ENCODE data around the gene PDZD2.

The PDZD2 gene

DNA sequence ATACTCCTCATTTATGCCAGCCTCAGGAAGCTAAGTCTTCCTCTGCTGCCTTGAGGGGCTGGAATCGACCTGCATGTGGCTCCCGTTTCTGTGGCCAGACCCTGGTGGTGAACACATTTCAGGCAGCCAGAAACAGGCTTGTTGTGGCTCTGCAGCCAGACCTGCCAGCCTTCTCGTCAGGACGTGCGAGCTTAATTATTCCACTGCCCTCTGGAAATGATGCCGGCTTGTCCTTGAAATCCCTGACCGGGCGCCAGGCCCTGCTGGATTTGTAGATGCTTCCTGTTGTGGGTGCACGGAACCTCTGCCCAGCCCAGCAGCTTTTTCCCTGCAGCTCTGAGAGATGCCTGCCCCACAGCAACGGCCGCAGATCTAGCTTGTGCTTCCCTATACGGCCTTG, 41.6 kb downstream of the PDZD2 start:
- Histone ChIP-seq H3K4me1 (ENCODE audit: insufficient read depth, low read length, poor library complexity, severe bottlenecking) (no peaks in the 10 kb centered on the region), H3K4me3 (ENCODE audit: low read length, poor library complexity, severe bottlenecking) (no peak overlapping the region), H4K20me1 (ENCODE audit: insufficient read depth, low read length, poor library complexity, severe bottlenecking) (no peaks in the 10 kb centered on the region), H3K9ac (ENCODE audit: low read depth, low read length, poor library complexity, severe bottlenecking) (no peak overlapping the region), H3K27me3 (ENCODE audit: insufficient read depth, low read length, poor library complexity, severe bottlenecking) (no peaks in the 10 kb centered on the region), H3K36me3 (ENCODE audit: insufficient read depth, low read length) (no peaks in the 10 kb centered on the region), H3K9me2 (replicated peaks; ENCODE audit: low read depth, low read length) (no peaks in the 10 kb centered on the region), H2AFZ (ENCODE audit: low read length) (no peak overlapping the region), H3K4me2 (ENCODE audit: low read depth, low read length, poor library complexity, severe bottlenecking) (no peak overlapping the region), H3K9me3 (ENCODE audit: insufficient read depth, low read depth, low read length) (no peaks in the 10 kb centered on the region), H3F3A (ENCODE audit: low read depth) (no peaks in the 10 kb centered on the region), H3K79me2 (ENCODE audit: insufficient read depth, low read length) (no peaks in the 10 kb centered on the region)
- TF ChIP-seq EZH2phosphoT487 (IDR thresholded peaks at IDR 0.05; ENCODE audit: borderline replicate concordance) = no peak
- TF ChIP-seq, protein P1, sequence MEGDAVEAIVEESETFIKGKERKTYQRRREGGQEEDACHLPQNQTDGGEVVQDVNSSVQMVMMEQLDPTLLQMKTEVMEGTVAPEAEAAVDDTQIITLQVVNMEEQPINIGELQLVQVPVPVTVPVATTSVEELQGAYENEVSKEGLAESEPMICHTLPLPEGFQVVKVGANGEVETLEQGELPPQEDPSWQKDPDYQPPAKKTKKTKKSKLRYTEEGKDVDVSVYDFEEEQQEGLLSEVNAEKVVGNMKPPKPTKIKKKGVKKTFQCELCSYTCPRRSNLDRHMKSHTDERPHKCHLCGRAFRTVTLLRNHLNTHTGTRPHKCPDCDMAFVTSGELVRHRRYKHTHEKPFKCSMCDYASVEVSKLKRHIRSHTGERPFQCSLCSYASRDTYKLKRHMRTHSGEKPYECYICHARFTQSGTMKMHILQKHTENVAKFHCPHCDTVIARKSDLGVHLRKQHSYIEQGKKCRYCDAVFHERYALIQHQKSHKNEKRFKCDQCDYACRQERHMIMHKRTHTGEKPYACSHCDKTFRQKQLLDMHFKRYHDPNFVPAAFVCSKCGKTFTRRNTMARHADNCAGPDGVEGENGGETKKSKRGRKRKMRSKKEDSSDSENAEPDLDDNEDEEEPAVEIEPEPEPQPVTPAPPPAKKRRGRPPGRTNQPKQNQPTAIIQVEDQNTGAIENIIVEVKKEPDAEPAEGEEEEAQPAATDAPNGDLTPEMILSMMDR (conservative IDR thresholded peaks at IDR 0.05; ENCODE audit: low read length) = no peak

DNA sequence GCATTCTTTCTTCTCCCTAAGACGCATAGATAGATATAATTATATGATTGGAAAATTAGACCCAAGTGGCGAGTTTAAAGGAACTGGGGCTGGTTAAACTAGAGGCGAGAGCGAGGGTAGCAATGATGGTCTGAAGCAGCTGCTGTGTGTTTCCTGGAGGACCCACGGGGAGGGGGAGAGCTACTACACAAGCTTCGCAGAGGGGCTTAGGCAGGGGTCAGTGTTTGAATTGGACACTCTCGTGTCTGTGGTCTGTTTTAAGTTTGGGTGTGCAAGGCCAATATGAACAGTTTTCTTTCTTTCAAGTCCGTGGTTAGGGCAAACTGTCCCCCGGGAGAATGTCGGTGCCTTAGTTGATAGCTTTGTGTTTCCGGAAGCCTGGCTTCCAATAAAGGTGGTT, 43.1 kb downstream of the PDZD2 start:
- Histone ChIP-seq H3K27me3 (ENCODE audit: insufficient read depth, low read length, poor library complexity, severe bottlenecking) (no peaks in the 10 kb centered on the region), H3K79me2 (ENCODE audit: insufficient read depth, low read length) (no peaks in the 10 kb centered on the region), H3K9ac (ENCODE audit: low read depth, low read length, poor library complexity, severe bottlenecking) (no peak overlapping the region), H2AFZ (ENCODE audit: low read length) (no peak overlapping the region), H3K9me3 (ENCODE audit: insufficient read depth, low read depth, low read length) (no peaks in the 10 kb centered on the region), H3K4me2 (ENCODE audit: low read depth, low read length, poor library complexity, severe bottlenecking) (no peak overlapping the region), H3K4me1 (ENCODE audit: insufficient read depth, low read length, poor library complexity, severe bottlenecking) (no peaks in the 10 kb centered on the region), H3K4me3 (ENCODE audit: low read length, poor library complexity, severe bottlenecking) (no peak overlapping the region), H3K36me3 (ENCODE audit: insufficient read depth, low read length) (no peaks in the 10 kb centered on the region), H3K9me2 (replicated peaks; ENCODE audit: low read depth, low read length) (no peaks in the 10 kb centered on the region), H4K20me1 (ENCODE audit: insufficient read depth, low read length, poor library complexity, severe bottlenecking) (no peaks in the 10 kb centered on the region), H3F3A (ENCODE audit: low read depth) (no peaks in the 10 kb centered on the region)
- TF ChIP-seq, protein P1 (conservative IDR thresholded peaks at IDR 0.05; ENCODE audit: low read length) = no peak
- no peak for TF ChIP-seq EZH2phosphoT487 (IDR thresholded peaks at IDR 0.05; ENCODE audit: borderline replicate concordance)

DNA sequence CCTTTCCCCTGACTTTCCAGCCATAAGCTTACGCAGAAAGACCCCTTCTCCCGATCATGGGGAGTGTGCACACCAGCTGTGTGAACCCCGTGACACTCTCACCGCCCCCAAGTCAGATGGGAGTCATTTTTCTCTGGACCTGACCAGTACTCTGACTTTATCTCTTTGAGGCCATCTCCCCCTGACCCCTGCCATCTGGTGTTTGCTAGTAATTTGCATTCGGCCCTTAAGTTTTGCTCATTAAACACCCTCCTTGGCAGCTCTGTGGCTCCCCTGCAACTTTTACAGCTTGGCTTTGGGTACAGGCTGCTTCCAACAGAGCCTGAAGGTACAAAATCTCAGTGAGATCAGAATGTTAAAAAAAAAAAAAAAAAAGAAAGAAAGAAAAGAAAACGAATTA, 43.9 kb downstream of the PDZD2 start:
- no peaks in the 10 kb centered on the region for H3F3A ChIP-seq (ENCODE audit: low read depth)
- no peaks in the 10 kb centered on the region for H3K79me2 ChIP-seq (ENCODE audit: insufficient read depth, low read length)
- no peaks in the 10 kb centered on the region for H4K20me1 ChIP-seq (ENCODE audit: insufficient read depth, low read length, poor library complexity, severe bottlenecking)
- H3K27me3 ChIP-seq (ENCODE audit: insufficient read depth, low read length, poor library complexity, severe bottlenecking) = no peaks in the 10 kb centered on the region
- H3K9me3 ChIP-seq (ENCODE audit: insufficient read depth, low read depth, low read length) = no peaks in the 10 kb centered on the region
- TF ChIP-seq EZH2phosphoT487 (IDR thresholded peaks at IDR 0.05; ENCODE audit: borderline replicate concordance) = no peak
- TF ChIP-seq, protein P1 (conservative IDR thresholded peaks at IDR 0.05; ENCODE audit: low read length) = no peak
- H3K4me2 ChIP-seq (ENCODE audit: low read depth, low read length, poor library complexity, severe bottlenecking) = no peak overlapping the region
- no peak overlapping the region for H3K9ac ChIP-seq (ENCODE audit: low read depth, low read length, poor library complexity, severe bottlenecking)
- H3K9me2 ChIP-seq (replicated peaks; ENCODE audit: low read depth, low read length) = no peaks in the 10 kb centered on the region
- no peak overlapping the region for H2AFZ ChIP-seq (ENCODE audit: low read length)
- H3K4me3 ChIP-seq (ENCODE audit: low read length, poor library complexity, severe bottlenecking) = no peak overlapping the region
- no peaks in the 10 kb centered on the region for H3K4me1 ChIP-seq (ENCODE audit: insufficient read depth, low read length, poor library complexity, severe bottlenecking)
- no peaks in the 10 kb centered on the region for H3K36me3 ChIP-seq (ENCODE audit: insufficient read depth, low read length)

Data from Loucy (cell line).